ENCODE data around the gene ARID1B. TPM values are rescaled to one million over a fixed set of nuclear protein-coding genes. Genes with fewer than 3 reads are reported as not detected.
A peak's percentile ranks its signal among the peaks of the same experiment; 100 is the strongest.

The ARID1B gene
- total and polyA plus RNA-seq, 9 of the 15 experiments (the other 6 are each of a cell fraction or from before 2014, with no cell fraction given) = 12.5 to 50.5 (median 25.8) TPM

DNA sequence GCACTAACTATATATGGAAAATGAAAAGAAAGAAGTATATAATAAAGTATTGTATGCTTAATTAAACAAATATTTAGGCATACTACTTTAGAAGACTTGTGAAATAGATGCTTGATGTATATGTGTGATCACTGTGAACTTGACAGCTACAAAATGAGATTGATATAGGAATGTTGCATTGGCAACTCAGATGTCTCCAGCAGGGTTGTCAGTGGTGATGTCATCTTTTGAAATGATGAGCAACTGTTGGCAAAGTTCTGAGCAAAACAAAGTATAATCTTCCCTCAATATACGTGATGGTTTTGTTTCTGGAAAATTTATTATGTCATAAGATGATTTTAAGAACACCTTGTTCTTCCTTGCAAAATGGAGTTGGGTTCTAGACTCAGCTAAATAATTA lies 133.8 kb downstream of the ARID1B start:
- Histone ChIP-seq H3K36me3 (ENCODE audit: control insufficient read depth, insufficient read depth, low read length) (no peaks in the 10 kb centered on the region), H4K20me1 (replicated peaks; ENCODE audit: control insufficient read depth, insufficient read depth, low read length) (peaks cover 7% of the 10 kb centered on the region), H3K4me2 (ENCODE audit: insufficient read depth, low read length) (no peak overlapping the region), H3K4me3 (no peak overlapping the region), H3K4me1 (replicated peaks in 1 of 2; ENCODE audit: control insufficient read depth in 2 of 2, insufficient read depth in 2 of 2, low read length in 2 of 2) (peaks cover 5 to 21% of the 10 kb centered on the region in 2 experiments; a peak in 4 of 5 replicates), H3K79me2 (ENCODE audit: control insufficient read depth, insufficient read depth, low read length) (peaks cover 15% of the 10 kb centered on the region; the same call in 1 of the 3 replicates), H3K9me3 (replicated peaks; ENCODE audit: control insufficient read depth, insufficient read depth, low read depth, low read length) (no peaks in the 10 kb centered on the region), H3K9me1 (ENCODE audit: control insufficient read depth, insufficient read depth, low read length) (no peaks in the 10 kb centered on the region), H3K27ac (ENCODE audit: extremely low read depth, low read depth, low read length) (no peak overlapping the region), H3K27me3 (ENCODE audit: control insufficient read depth in 2 of 2, insufficient read depth in 2 of 2, low read length in 2 of 2) (no peaks in the 10 kb centered on the region), H2AFZ (ENCODE audit: low read depth, low read length) (no peak overlapping the region), H3K9ac (ENCODE audit: insufficient read depth in 1 of 2, low read depth in 2 of 2, low read length in 2 of 2) (no peak overlapping the region)
- ChIA-PET POLR2A (interaction anchor here (1.2 to 1.5 kb wide), 3 partner anchors 9 to 126 kb away, joined by 3 to 4 read pairs (median 3); no protein-coding TSS in a partner anchor), CTCF (ENCODE audit: low intra/inter-chr PET ratio) (no interaction called here)
- intact Hi-C loops (cut with micrococcal nuclease) = no loop called here
- ATAC-seq (no peak), FAIRE-seq (no peak), DNase-seq (ENCODE audit: extremely low read depth in 1 of 4, low spot score in 3 of 4) (no peak)
- no TSS peak for BruUV-seq (replicated peaks)
- WGBS (ENCODE audit: insufficient coverage, low coverage, missing lambda C conversion rate) = 70% methylated on average over 1 of the region's 1 CpG
- in situ Hi-C loops (cut with MboI) = no loop called here
- TF ChIP-seq PBX2 (CRISPR knock-in tag; IDR thresholded peaks at IDR 0.05; ENCODE audit: low read depth) = no peak
- TF ChIP-seq PBX2 (tag; conservative IDR thresholded peaks at IDR 0.05; ENCODE audit: low read depth) = 0 out of 2 replicates have a peak, but pooled peaks have one; percentile 30
- peak; percentile 54; the same call in 1 of the 2 replicates for TF ChIP-seq JUND (IDR thresholded peaks at IDR 0.05; ENCODE audit: borderline replicate concordance, low read depth, low read length)
- peak; percentile 57; the same call in 1 of the 3 replicates for TF ChIP-seq JUND (tag; IDR thresholded peaks at IDR 0.05; ENCODE audit: borderline replicate concordance, low read depth, low read length)
- no peak for TF ChIP-seq ZNF282 (CRISPR knock-in tag; IDR thresholded peaks at IDR 0.05)
- TF ChIP-seq ZNF76 (CRISPR knock-in tag; IDR thresholded peaks at IDR 0.05; ENCODE audit: borderline replicate concordance) = no peak
- TF ChIP-seq CEBPG (CRISPR knock-in tag; IDR thresholded peaks at IDR 0.05) = no peak
- TF ChIP-seq CEBPG (tag; conservative IDR thresholded peaks at IDR 0.05 in 1 of 2, IDR thresholded peaks at IDR 0.05 in 1 of 2) = peak in 1 of 2 experiments; percentile 82; a peak in 2 of 4 replicates
- TF ChIP-seq, protein P1, sequence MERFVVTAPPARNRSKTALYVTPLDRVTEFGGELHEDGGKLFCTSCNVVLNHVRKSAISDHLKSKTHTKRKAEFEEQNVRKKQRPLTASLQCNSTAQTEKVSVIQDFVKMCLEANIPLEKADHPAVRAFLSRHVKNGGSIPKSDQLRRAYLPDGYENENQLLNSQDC (CRISPR knock-in tag; IDR thresholded peaks at IDR 0.05) = no peak
- no peak for TF ChIP-seq RBFOX2 (IDR thresholded peaks at IDR 0.05; ENCODE audit: low read depth, low read length)
- TF ChIP-seq ATF7 (IDR thresholded peaks at IDR 0.05) = peak; percentile 68
- TF ChIP-seq PKNOX1 (IDR thresholded peaks at IDR 0.05) = 0 out of 2 replicates have a peak, but pooled peaks have one; percentile 19
- TF ChIP-seq ATF3 (IDR thresholded peaks at IDR 0.05) = peak; percentile 94
- TF ChIP-seq ATF3 (CRISPR knock-in tag; conservative IDR thresholded peaks at IDR 0.05) = no peak
- peak; percentile 36 for TF ChIP-seq MEIS2 (IDR thresholded peaks at IDR 0.05; ENCODE audit: partially characterized antibody)
